HepG2 (cell line): ENCODE results near the gene SMAD7. TPM values are rescaled to one million over a fixed set of nuclear protein-coding genes. Genes with fewer than 3 reads are reported as not detected.

ENCODE experiments used
- ATAC-seq: fragments of 200-7000 bp; cut with Tn5 transposase; 3 replicates; pipeline ENCODE4 v1.9.1; 2020; ENCODE audit warnings: mild to moderate bottlenecking, moderate library complexity
- BruUV-seq: library from RNA; stranded (reverse); fragments of 400-500 nt; replicated peaks from 2 replicates; lab custom pipeline; 2021; lab: Mats Ljungman, UMichigan
- CTCF ChIA-PET: fragments of 300-600 bp; formaldehyde crosslinking; extraction: SDS; loops from one replicate; lab custom pipeline; 2021; ENCODE audit warnings: low total read pairs, inconsistent platforms, low intra/inter-chr PET ratio; lab: Yijun Ruan, JAX
- POLR2A ChIA-PET: fragments of 350-600 bp; sonication (Branson Sonifier 250); formaldehyde crosslinking; loops from one replicate; lab custom pipeline; 2020; ENCODE audit warnings: antibody characterized with exemption, inconsistent platforms; lab: Yijun Ruan, JAX
- DNase-seq: peaks from one replicate; pipeline ENCODE4 v3.0.0-alpha.2; 2015; ENCODE audit warnings: low spot score
- FAIRE-seq: peaks from 3 replicates; lab custom pipeline; 2011; peaks lifted over from hg19 to GRCh38; lab: Jason Lieb, UNC
- H2AFZ ChIP-seq: one replicate; pipeline ENCODE4 v1.6.1; 2011; ENCODE audit warnings: low read length, inconsistent platforms
- H3K27ac ChIP-seq: fragments of 300-600 bp; 3 replicates; pipeline ENCODE4 v1.8.0; 2011; ENCODE audit warnings: mixed run types, mild to moderate bottlenecking, mixed read lengths, low read length, inconsistent platforms; ENCODE audit not compliant: insufficient read depth; ENCODE audit errors: extremely low read length
- H3K27me3 ChIP-seq, 2 experiments: fragments of 200-600 bp in 1 of 2; 2 replicates in 1 of 2; 3 replicates in 1 of 2; pipeline versions ENCODE4 v1.6.0 to v1.8.0; 2011; ENCODE audit warnings: low read length in 2 of 2, mild to moderate bottlenecking in 2 of 2, moderate library complexity in 2 of 2, inconsistent platforms in 1 of 2; ENCODE audit not compliant: insufficient read depth in 2 of 2, control insufficient read depth in 1 of 2
- H3K36me3 ChIP-seq, 2 experiments: fragments of 200-600 bp in 1 of 2; replicated peaks in 1 of 2; 2 replicates in 1 of 2; 3 replicates in 1 of 2; pipeline versions ENCODE4 v1.5.1 to v1.8.0; 2011; ENCODE audit warnings: low read length in 2 of 2, inconsistent platforms in 1 of 2; ENCODE audit not compliant: insufficient read depth in 2 of 2, control insufficient read depth in 1 of 2
- H3K4me1 ChIP-seq: 2 replicates; pipeline ENCODE4 v1.5.1; 2012; ENCODE audit warnings: low read length, inconsistent platforms; ENCODE audit not compliant: insufficient read depth
- H3K4me2 ChIP-seq: 2 replicates; pipeline ENCODE4 v1.6.0; 2011; ENCODE audit warnings: low read depth, low read length, inconsistent platforms
- H3K4me3 ChIP-seq, 3 experiments: fragments of 200-600 bp in 1 of 3; sonication (generic), shearing (Covaris generic) in 1 of 3; replicated peaks in 1 of 3; 2 replicates each; pipeline ENCODE4 v1.5.1; 2011 to 2016; ENCODE audit warnings: low read length in 3 of 3, inconsistent platforms in 2 of 3, low read depth in 2 of 3, mild to moderate bottlenecking in 2 of 3, control low read depth in 1 of 3, mixed read lengths in 1 of 3; ENCODE audit not compliant: insufficient read depth in 1 of 3
- H3K79me2 ChIP-seq: one replicate; pipeline ENCODE4 v1.6.1; 2011; ENCODE audit warnings: low read length, inconsistent platforms; ENCODE audit not compliant: insufficient read depth
- H3K9ac ChIP-seq: 2 replicates; pipeline ENCODE4 v1.6.0; 2011; ENCODE audit warnings: mild to moderate bottlenecking, low read depth, low read length, inconsistent platforms; ENCODE audit not compliant: insufficient read depth
- H3K9me3 ChIP-seq: 2 replicates; pipeline ENCODE4 v1.5.1; 2012; ENCODE audit warnings: mild to moderate bottlenecking, low read length
- H4K20me1 ChIP-seq: 2 replicates; pipeline ENCODE4 v1.6.0; 2011; ENCODE audit warnings: inconsistent platforms, mild to moderate bottlenecking, low read length, moderate library complexity; ENCODE audit not compliant: insufficient read depth
- BCL6 ChIP-seq: IDR thresholded peaks from 2 replicates; pipeline ENCODE4 v1.6.1; 2016; ENCODE audit warnings: missing genetic modification reagents, missing compliant biosample characterization
- HOXA9 ChIP-seq: sonication (generic); formaldehyde crosslinking; IDR thresholded peaks from 2 replicates; pipeline ENCODE4 v1.8.1; 2022; ENCODE audit warnings: missing genetic modification reagents, mild to moderate bottlenecking, moderate library complexity, borderline replicate concordance
- PCBP2 ChIP-seq: fragments of 200-400 bp; formaldehyde crosslinking; optimal IDR thresholded peaks from 2 replicates; pipeline ENCODE3; 2018; ENCODE audit warnings: low read length, low read depth; ENCODE audit not compliant: poor library complexity, severe bottlenecking
- REXO4 ChIP-seq: sonication (generic); formaldehyde crosslinking; IDR thresholded peaks from 2 replicates; pipeline ENCODE4 v1.8.0; 2022; ENCODE audit warnings: missing genetic modification reagents, mild to moderate bottlenecking, borderline replicate concordance
- WGBS: methylation state at CpG from one replicate; pipeline ENCODE4 v1.1.6; 2017; ENCODE audit warnings: low lambda C conversion rate; 5-methylcytosine and 5-hydroxymethylcytosine counted together
- in situ Hi-C: cut with HindIII; loops from 2 replicates; pipeline ENCODE4 v1.10.0; 2017; ENCODE audit warnings: low pct_unique_long_range_greater_than_20kb; ENCODE audit not compliant: extremely low pct_ligation_motif_present
- intact Hi-C: fragments of 100-400 bp; cut with micrococcal nuclease; formaldehyde crosslinking; loops from one replicate; pipeline ENCODE4 v1.10.0; 2022; ENCODE audit not compliant: unreplicated experiment
- polyA plus RNA-seq, 8 experiments: library from polyadenylated mRNA; depleted of rRNA in 3 of 8; stranded (reverse) in 7 of 8; unstranded in 1 of 8; fragments of >200 nt; fragmentation: Illumina TruSeq in 4 of 8; extraction: Trizol in 4 of 8; gene quantifications; 2 replicates each; pipeline versions ENCODE4 v1.2.1 to v1.2.3, GENCODE V29; 2011 to 2016; ENCODE audit warnings: low read depth in 4 of 8, missing spikeins in 1 of 8, mixed read lengths in 1 of 8; ENCODE audit not compliant: insufficient read depth in 1 of 8
- total RNA-seq, 5 experiments: library from RNA; depleted of rRNA; stranded (reverse); fragments of >200 nt; fragmentation: Illumina TruSeq; extraction: Trizol; gene quantifications; 2 replicates each; pipeline ENCODE4 v1.2.3, GENCODE V29; 2016; ENCODE audit warnings: low read depth in 1 of 5

The SMAD7 gene
- total and polyA plus RNA-seq, 2 of the 13 experiments (the other 11 are each of a cell fraction or from before 2014, with no cell fraction given) = 17.4 to 24.7 TPM

GRCh38 chr18:48968412-48969215 is 17.8 kb upstream of the SMAD7 start:
- no peaks in the 10 kb centered on the region for H3K36me3 ChIP-seq
- H3K79me2 ChIP-seq = no peaks in the 10 kb centered on the region
- CTCF ChIA-PET = no interaction called here
- FAIRE-seq (no peak), DNase-seq (no peak), ATAC-seq (no peak)
- BruUV-seq = no TSS peak
- no peaks in the 10 kb centered on the region for H3K4me1 ChIP-seq
- peaks cover 1 to 20% of the 10 kb centered on the region in 2 experiments for H3K27me3 ChIP-seq
- H3K27ac ChIP-seq = no peak overlapping the region
- no peak overlapping the region for H3K4me2 ChIP-seq
- TF ChIP-seq PCBP2 = peak; percentile 8
- TF ChIP-seq REXO4 (CRISPR knock-in tag) = no peak
- TF ChIP-seq, all 625 proteins: peak for 1
- no peak overlapping the region for H3K4me3 ChIP-seq
- intact Hi-C loops = no loop called here
- H4K20me1 ChIP-seq = no peaks in the 10 kb centered on the region
- 23% methylated on average over 6 of the region's 11 CpGs for WGBS
- POLR2A ChIA-PET = interaction anchor here (0.6 to 1.0 kb wide), 2 partner anchors 15 to 209 kb away, joined by 3 read pairs; no protein-coding TSS in a partner anchor
- in situ Hi-C loops = no loop called here
- no peak overlapping the region for H2AFZ ChIP-seq
- no peaks in the 10 kb centered on the region for H3K9me3 ChIP-seq
- no peak overlapping the region for H3K9ac ChIP-seq

- Histone ChIP-seq H3K9ac (no peak overlapping the region), H3K4me2 (no peak overlapping the region), H2AFZ (no peak overlapping the region), H3K27ac (no peak overlapping the region), H3K36me3 (no peaks in the 10 kb centered on the region), H3K4me1 (0 out of 2 replicates have a peak, but pooled peaks cover under 1% of the 10 kb centered on the region), H3K9me3 (no peaks in the 10 kb centered on the region), H3K79me2 (no peaks in the 10 kb centered on the region), H3K27me3 (peaks cover 1 to 27% of the 10 kb centered on the region in 2 experiments), H3K4me3 (no peak overlapping the region), H4K20me1 (no peaks in the 10 kb centered on the region)
- ATAC-seq (no peak), FAIRE-seq (no peak), DNase-seq (no peak)
- POLR2A ChIA-PET = interaction anchor here (0.6 kb wide), 1 partner anchor 210 kb away, joined by 3 read pairs; no protein-coding TSS in a partner anchor
- TF ChIP-seq HOXA9 = no peak
- peak; percentile 89 for TF ChIP-seq BCL6 (CRISPR knock-in tag)
- intact Hi-C loops (no loop called here), in situ Hi-C loops (no loop called here)
- BruUV-seq = no TSS peak
- 30% methylated on average over 2 of the region's 2 CpGs for WGBS
- CTCF ChIA-PET = no interaction called here
Observed at GRCh38 chr18:48967545-48967944, 16.8 kb upstream of the SMAD7 start.
